HUES64 (cell line): ENCODE measurements around the gene ADGRE1. TPM values are rescaled to one million over a fixed set of nuclear protein-coding genes. Genes with fewer than 3 reads are reported as not detected.

Experiments
- H3K27ac ChIP-seq: 2 replicates; pipeline ENCODE4 v1.7.0; 2013; ENCODE audit warnings: low read depth, low read length, inconsistent platforms
- H3K27me3 ChIP-seq: 2 replicates; pipeline ENCODE4 v1.6.1; 2013; ENCODE audit warnings: mild to moderate bottlenecking, low read length; ENCODE audit not compliant: insufficient read depth
- H3K36me3 ChIP-seq: 2 replicates; pipeline ENCODE4 v1.6.1; 2013; ENCODE audit warnings: mild to moderate bottlenecking, low read length; ENCODE audit not compliant: insufficient read depth
- H3K4me1 ChIP-seq: 2 replicates; pipeline ENCODE4 v1.6.1; 2013; ENCODE audit warnings: mild to moderate bottlenecking, low read length, moderate library complexity; ENCODE audit not compliant: insufficient read depth
- H3K4me3 ChIP-seq: 2 replicates; pipeline ENCODE4 v1.5.1; 2013; ENCODE audit warnings: mild to moderate bottlenecking, low read length, moderate library complexity
- H3K9ac ChIP-seq: 2 replicates; pipeline ENCODE4 v1.6.1; 2013; ENCODE audit warnings: mild to moderate bottlenecking, low read depth, low read length
- H3K9me3 ChIP-seq: 2 replicates; pipeline ENCODE4 v1.6.1; 2013; ENCODE audit warnings: low read depth, low read length; ENCODE audit not compliant: insufficient read depth
- WGBS: fragments of 150-250, 120-280 bp; methylation state at CpG from one replicate; pipeline ENCODE4 v1.1.7; 2013; ENCODE audit warnings: missing lambda C conversion rate; 5-methylcytosine and 5-hydroxymethylcytosine counted together
- polyA plus RNA-seq, 2 experiments: library from polyadenylated mRNA; stranded (reverse); fragments of 50-300 nt; gene quantifications; one replicate each; pipeline ENCODE4 v1.2.3, GENCODE V29; 2013

The ADGRE1 gene
- polyA plus RNA-seq (2013, experiment 1 of 2): not detected
- polyA plus RNA-seq (2013, experiment 2 of 2): not detected

- Histone ChIP-seq H3K4me1 (no peaks in the 10 kb centered on the region), H3K27me3 (no peaks in the 10 kb centered on the region), H3K4me3 (no peak within 1 kb of the TSS), H3K36me3 (no peaks in the 10 kb centered on the region), H3K27ac (no peak within 1 kb of the TSS), H3K9ac (no peak within 1 kb of the TSS), H3K9me3 (peaks cover 75% of the 10 kb centered on the region)
- WGBS: 58% methylated on average over 4 of the region's 4 CpGs
These were observed at the start of gene ADGRE1 for GRCh38 chr19:6887316-6887715. Gene ADGRE1, plus strand, starts transcription at chr19:6887579. Its CDS starts 30 bp downstream, at chr19:6887609.

- Histone ChIP-seq H3K4me1 (no peaks in the 10 kb centered on the region), H3K4me3 (no peak overlapping the region), H3K9ac (no peak overlapping the region), H3K36me3 (no peaks in the 10 kb centered on the region), H3K27ac (no peak overlapping the region), H3K27me3 (no peaks in the 10 kb centered on the region), H3K9me3 (peaks cover 67% of the 10 kb centered on the region)
- WGBS: 75% methylated on average over 3 of the region's 3 CpGs
These were observed 49.2 kb upstream of the ADGRE1 start for GRCh38 chr19:6838062-6838655.

- Histone ChIP-seq H3K9ac (no peak overlapping the region), H3K4me1 (no peaks in the 10 kb centered on the region), H3K4me3 (no peak overlapping the region), H3K36me3 (no peaks in the 10 kb centered on the region), H3K9me3 (peaks cover 52% of the 10 kb centered on the region), H3K27me3 (no peaks in the 10 kb centered on the region), H3K27ac (no peak overlapping the region)
- WGBS: 83% methylated on average over 5 of the region's 5 CpGs
These were observed 44.3 kb upstream of the ADGRE1 start for GRCh38 chr19:6842871-6843607.

GRCh38 chr19:6847828-6848200 is 39.6 kb upstream of the ADGRE1 start:
- WGBS: 89% methylated on average over 11 of the region's 11 CpGs
- H3K9ac ChIP-seq: no peak overlapping the region
- H3K36me3 ChIP-seq: no peaks in the 10 kb centered on the region
- H3K27me3 ChIP-seq: no peaks in the 10 kb centered on the region
- no peak overlapping the region for H3K27ac ChIP-seq
- H3K9me3 ChIP-seq: peaks cover 61% of the 10 kb centered on the region
- H3K4me3 ChIP-seq: no peak overlapping the region
- H3K4me1 ChIP-seq: no peaks in the 10 kb centered on the region

GRCh38 chr19:6848986-6849385 is 38.4 kb upstream of the ADGRE1 start:
- no peak overlapping the region for H3K4me3 ChIP-seq
- 83% methylated on average over 2 of the region's 3 CpGs for whole genome bisulfite sequencing
- H3K27me3 ChIP-seq: no peaks in the 10 kb centered on the region
- no peak overlapping the region for H3K9ac ChIP-seq
- no peaks in the 10 kb centered on the region for H3K4me1 ChIP-seq
- H3K9me3 ChIP-seq: peaks cover 57% of the 10 kb centered on the region
- H3K36me3 ChIP-seq: no peaks in the 10 kb centered on the region
- H3K27ac ChIP-seq: no peak overlapping the region

- Histone ChIP-seq H3K36me3 (no peaks in the 10 kb centered on the region), H3K4me1 (no peaks in the 10 kb centered on the region), H3K27me3 (no peaks in the 10 kb centered on the region), H3K4me3 (no peak overlapping the region), H3K9me3 (peaks cover 53% of the 10 kb centered on the region), H3K27ac (no peak overlapping the region), H3K9ac (no peak overlapping the region)
- 86% methylated on average over 2 of the region's 2 CpGs for WGBS
These were observed 37.5 kb upstream of the ADGRE1 start for GRCh38 chr19:6849876-6850275.

- H3K36me3 ChIP-seq: no peaks in the 10 kb centered on the region
- no peaks in the 10 kb centered on the region for H3K27me3 ChIP-seq
- no peak overlapping the region for H3K9ac ChIP-seq
- no peaks in the 10 kb centered on the region for H3K4me1 ChIP-seq
- H3K4me3 ChIP-seq: no peak overlapping the region
- no peak overlapping the region for H3K27ac ChIP-seq
- WGBS: 46% methylated on average over 1 of the region's 1 CpG
- peaks cover 60% of the 10 kb centered on the region for H3K9me3 ChIP-seq
These were observed 36.0 kb upstream of the ADGRE1 start for GRCh38 chr19:6851359-6851758.

- Histone ChIP-seq H3K27me3 (no peaks in the 10 kb centered on the region), H3K4me1 (no peaks in the 10 kb centered on the region), H3K9ac (no peak overlapping the region), H3K27ac (no peak overlapping the region), H3K4me3 (no peak overlapping the region), H3K9me3 (peaks cover 62% of the 10 kb centered on the region), H3K36me3 (no peaks in the 10 kb centered on the region)
- 53% methylated on average over 1 of the region's 1 CpG for WGBS
These were observed 35.4 kb upstream of the ADGRE1 start for GRCh38 chr19:6852001-6852400.

- no peak overlapping the region for H3K9ac ChIP-seq
- H3K4me3 ChIP-seq: no peak overlapping the region
- H3K9me3 ChIP-seq: peaks cover 56% of the 10 kb centered on the region
- H3K27ac ChIP-seq: no peak overlapping the region
- WGBS: 81% methylated on average over 11 of the region's 11 CpGs
- no peaks in the 10 kb centered on the region for H3K27me3 ChIP-seq
- no peaks in the 10 kb centered on the region for H3K4me1 ChIP-seq
- no peaks in the 10 kb centered on the region for H3K36me3 ChIP-seq
These were observed 33.5 kb upstream of the ADGRE1 start for GRCh38 chr19:6853868-6854267.

GRCh38 chr19:6854758-6855157 is 32.6 kb upstream of the ADGRE1 start:
- Histone ChIP-seq H3K9me3 (peaks cover 48% of the 10 kb centered on the region), H3K9ac (no peak overlapping the region), H3K27ac (no peak overlapping the region), H3K36me3 (no peaks in the 10 kb centered on the region), H3K27me3 (no peaks in the 10 kb centered on the region), H3K4me3 (no peak overlapping the region), H3K4me1 (no peaks in the 10 kb centered on the region)
- WGBS: 54% methylated on average over 2 of the region's 2 CpGs

GRCh38 chr19:6856749-6857372 is 30.5 kb upstream of the ADGRE1 start:
- no peaks in the 10 kb centered on the region for H3K36me3 ChIP-seq
- no peak overlapping the region for H3K27ac ChIP-seq
- no peaks in the 10 kb centered on the region for H3K4me1 ChIP-seq
- H3K27me3 ChIP-seq: no peaks in the 10 kb centered on the region
- no peak overlapping the region for H3K4me3 ChIP-seq
- peaks cover 30% of the 10 kb centered on the region for H3K9me3 ChIP-seq
- WGBS: 88% methylated on average over 14 of the region's 14 CpGs
- no peak overlapping the region for H3K9ac ChIP-seq
